ENCODE measurements around the gene FAM8A1.

Gene FAM8A1

DNA sequence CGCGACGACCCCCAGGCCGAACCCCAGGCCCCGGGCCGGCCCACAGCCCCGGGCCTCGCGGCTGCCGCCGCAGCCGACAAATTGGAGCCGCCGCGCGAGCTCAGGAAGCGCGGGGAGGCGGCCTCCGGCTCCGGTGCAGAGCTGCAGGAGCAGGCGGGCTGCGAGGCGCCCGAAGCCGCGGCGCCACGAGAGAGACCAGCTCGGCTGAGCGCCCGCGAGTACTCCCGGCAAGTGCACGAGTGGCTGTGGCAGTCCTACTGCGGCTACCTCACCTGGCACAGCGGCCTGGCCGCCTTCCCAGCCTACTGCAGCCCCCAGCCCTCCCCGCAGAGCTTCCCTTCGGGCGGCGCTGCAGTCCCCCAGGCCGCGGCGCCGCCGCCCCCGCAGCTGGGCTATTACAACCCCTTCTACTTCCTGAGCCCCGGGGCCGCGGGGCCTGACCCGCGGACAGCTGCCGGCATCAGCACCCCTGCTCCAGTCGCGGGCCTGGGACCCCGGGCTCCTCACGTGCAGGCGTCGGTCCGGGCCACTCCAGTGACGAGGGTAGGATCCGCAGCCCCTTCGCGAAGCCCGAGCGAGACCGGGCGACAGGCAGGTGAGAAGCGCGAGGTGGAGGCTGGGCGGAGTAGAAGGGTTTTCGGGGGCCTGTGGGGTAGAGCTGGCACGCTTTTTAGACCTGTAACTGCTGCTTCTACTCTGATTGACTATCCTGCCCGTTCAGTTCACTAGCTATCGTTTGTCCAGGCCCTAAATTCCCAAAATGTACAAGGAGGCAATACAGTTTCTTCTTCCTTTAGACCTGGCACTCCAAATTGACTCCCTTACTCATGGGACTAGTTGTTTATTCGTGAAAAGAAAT is 654 bp downstream of the FAM8A1 start:
- no peak for DNase-seq (ENCODE audit: low read depth, low spot score)

DNA sequence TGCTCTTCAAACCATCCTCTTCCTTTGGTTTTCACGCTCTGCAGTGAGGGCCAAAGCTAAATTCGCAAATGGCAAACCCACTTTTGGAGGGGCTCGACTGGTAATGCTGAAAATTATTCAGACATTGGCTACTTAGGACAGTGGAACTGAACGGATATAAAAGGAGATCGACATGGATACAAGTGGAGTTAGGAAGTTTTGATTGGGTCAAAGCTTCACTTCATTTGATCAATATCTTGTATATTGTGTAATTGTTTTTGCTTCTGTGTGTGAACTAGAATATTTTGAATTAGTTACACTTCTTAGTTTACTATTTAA is 1.2 kb downstream of the FAM8A1 start:
- DNase-seq (ENCODE audit: low read depth, low spot score) = no peak

DNA sequence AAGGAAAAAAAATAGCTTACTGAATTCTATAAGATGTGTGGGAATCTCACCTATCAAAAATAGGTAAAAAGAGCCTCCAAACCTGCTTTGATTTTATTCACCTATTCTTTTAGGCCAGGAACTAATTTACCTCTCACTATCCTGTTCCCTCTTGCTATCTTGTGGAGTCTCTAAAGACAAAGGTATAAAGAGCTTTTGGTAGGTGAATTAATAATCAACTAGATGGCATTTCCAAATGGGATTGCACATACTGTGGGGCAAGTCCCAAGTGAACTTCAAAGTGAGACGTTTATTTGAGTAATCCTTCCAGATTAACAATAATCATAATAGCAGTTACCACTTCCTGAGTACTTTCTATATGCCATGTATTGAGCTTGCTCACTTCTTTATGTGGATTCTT is 2.8 kb downstream of the FAM8A1 start:
- no peak for DNase-seq (ENCODE audit: low read depth, low spot score)

DNA sequence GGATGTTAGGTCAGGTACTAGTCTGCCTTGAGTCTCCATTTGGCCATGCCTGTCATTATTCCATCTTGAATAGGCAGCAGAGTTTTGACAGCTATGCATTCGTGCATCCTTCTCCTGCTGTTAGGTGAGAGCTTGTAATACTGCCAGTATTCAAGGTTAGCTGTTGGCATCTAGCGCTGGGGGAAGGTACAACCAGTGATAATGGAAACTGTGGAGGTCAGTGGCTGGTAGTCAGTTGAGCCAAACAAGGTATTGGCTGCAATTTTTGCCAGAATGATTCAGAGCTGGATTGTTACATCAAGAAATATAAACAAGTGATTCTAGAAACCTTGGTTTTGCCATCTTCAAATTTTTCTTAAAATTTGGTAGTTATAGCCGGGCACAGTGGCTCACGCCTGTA is 6.5 kb downstream of the FAM8A1 start:
- DNase-seq (ENCODE audit: low read depth, low spot score) = no peak

DNA sequence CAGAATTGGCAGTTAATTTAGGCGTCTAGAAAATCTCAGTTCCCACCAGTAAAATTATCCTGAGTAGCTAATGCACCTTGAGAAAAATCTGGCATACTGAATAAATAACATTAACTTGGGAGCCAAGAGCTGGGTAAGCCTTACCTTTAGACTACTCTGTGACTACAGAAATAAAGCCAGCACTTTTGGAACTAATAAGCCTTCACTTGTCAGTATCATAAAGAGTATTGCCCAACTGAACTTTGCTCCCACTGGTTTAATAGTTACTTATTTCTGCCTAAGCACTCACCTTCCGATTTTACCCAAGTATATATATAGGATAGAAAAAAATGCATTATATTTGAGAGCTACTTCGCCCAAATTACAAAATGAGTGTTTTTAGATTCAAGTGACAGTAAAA is 10.7 kb downstream of the FAM8A1 start:
- DNase-seq (ENCODE audit: low read depth, low spot score) = no peak

DNA sequence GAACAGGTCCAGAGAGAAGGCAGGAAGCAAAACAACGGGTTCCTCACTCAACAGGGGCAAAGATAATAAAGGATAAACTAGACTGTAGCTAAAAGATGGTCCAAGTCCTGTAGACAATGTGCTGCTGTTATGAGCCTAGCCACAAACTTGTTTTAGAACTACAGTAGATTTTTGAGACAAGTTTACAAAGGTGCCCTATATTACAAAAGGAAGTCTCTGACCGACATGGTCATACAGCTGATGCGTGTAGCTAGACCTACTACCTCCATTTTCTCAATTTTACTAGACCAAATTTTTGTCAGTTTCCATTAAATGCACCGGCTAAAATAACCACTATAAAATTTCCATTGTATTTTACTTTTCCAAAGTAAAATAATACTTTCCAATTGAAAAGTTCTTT is 11.9 kb downstream of the FAM8A1 start:
- no peak for DNase-seq (ENCODE audit: low read depth, low spot score)

DNA sequence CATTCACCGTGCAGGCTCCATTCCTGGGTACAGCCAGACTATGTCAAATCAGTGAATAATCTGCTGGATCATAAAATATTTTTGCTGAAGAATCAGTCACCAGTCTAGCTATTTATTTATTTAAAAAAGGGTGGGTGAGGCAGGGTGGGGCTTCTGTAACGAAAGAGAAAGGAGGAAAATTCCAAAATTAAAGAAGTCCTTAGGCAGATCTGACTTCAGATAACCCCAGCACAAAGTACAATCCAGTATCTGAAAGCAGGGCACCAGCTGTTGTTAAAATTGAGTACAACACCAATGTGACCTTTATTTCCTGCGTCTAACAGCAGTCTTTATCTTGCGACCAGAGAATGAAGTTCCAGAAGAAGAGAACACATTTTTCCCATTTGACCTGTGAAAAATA is 15.7 kb downstream of the FAM8A1 start:
- DNase-seq (ENCODE audit: low read depth, low spot score) = no peak

DNA sequence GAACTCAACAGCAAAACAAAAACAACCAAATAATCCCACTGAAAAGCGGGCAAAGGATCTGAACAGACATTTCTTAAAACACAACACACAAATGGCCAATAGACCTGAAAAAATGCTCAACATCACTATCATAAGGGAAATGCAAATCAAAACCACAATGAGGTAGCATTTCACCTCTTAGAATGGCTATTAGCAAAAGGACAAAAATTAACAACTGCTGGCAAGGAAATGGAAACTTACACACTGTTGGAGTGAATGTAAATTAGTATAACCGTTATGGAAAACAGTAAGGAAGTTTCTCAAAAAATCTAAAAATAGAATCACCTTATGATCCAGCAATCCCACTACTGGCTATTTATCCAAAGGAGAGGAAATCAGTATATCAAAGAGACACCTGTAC is 20.9 kb downstream of the FAM8A1 start:
- no peak for DNase-seq (ENCODE audit: low read depth, low spot score)

DNA sequence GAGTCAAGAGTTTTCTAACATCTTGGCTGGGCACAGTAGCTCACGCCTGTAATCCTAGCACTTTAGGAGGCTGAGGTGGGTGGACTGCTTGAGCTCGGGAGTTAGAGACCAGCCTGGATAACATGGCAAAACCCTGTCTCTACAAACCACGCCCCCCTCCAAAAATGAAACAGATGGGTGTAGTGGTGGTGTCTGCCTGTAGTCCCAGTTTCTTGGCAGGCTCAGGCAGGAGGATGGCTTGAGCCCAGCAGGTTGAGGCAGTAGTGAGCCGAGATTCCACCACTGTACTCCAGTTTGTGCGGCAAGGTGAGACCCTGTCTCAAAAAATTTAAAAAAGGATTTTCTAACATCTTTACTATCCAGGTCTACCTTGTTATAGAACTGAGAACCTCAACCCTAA is 22.0 kb downstream of the FAM8A1 start:
- DNase-seq (ENCODE audit: low read depth, low spot score) = no peak

DNA sequence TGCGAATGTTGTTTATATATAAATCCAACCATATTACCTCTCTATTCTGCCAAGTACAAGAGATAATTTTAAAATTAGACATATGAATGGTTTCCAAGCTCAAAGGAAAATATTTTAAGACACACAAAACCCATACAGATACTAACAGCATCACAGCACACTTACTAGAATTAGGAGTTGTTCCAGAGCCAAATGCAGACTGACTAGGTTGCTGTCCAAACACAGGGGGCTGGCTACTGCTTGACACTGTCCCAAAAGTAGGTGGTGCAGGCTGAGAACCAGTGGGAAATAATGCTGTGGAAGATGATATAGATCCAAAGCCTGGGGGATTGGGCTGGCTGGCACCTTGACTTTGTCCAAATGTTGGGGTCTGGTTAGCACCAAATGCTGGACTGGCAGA is 24.3 kb downstream of the FAM8A1 start:
- DNase-seq (ENCODE audit: low read depth, low spot score) = no peak

DNA sequence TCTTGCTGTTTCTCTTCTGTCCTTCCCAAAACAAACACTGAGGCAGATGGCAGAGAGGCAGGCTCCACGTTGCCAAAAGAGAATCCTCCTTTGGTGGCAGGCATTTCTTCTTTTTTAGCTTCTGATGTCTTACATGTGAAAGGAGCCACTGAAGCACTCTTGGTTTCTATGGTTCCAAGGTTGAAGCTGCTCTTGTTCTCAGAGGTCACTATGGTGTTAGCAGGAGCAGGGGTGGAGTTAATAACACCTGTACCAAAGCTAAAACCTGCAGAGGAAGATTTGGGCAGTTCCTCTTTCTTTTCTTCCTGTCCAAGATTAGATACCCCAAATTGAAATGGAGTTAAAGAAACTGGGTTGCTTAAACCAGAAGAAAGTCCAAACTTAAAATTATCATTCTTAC is 28.8 kb downstream of the FAM8A1 start:
- no peak for DNase-seq (ENCODE audit: low read depth, low spot score)

DNA sequence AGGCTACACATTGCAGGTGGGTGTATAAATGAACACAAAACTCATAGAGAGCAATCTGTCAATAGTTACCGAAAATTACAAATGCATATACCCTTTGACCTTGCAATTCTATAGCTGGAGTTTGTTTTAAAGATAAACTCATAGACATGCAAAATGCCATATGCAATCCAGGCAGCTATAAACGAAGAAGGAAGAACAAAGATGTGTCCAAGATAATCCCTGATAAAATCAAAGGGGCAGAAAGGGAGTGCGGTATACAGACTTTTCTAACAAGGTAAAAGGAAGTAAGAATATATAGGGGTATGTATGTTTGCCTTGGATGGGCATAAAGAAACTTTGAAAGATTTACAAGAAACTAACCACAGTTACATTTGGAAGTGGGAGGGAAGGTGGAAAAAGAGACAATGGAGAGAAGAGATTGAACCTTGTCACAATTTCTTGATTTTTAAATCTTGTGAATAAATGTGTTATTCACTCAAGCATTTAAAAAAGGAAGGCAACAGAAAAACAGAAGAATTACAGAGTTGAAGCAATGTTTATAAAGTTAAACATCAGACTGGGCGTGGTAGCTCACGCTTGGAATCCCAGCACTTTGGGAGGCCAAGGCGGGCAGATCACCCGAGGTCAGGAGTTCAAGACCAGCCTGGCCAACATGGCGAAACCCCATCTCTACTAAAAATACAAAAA is 29.9 kb downstream of the FAM8A1 start:
- no peak for DNase-seq (ENCODE audit: low read depth, low spot score)

DNA sequence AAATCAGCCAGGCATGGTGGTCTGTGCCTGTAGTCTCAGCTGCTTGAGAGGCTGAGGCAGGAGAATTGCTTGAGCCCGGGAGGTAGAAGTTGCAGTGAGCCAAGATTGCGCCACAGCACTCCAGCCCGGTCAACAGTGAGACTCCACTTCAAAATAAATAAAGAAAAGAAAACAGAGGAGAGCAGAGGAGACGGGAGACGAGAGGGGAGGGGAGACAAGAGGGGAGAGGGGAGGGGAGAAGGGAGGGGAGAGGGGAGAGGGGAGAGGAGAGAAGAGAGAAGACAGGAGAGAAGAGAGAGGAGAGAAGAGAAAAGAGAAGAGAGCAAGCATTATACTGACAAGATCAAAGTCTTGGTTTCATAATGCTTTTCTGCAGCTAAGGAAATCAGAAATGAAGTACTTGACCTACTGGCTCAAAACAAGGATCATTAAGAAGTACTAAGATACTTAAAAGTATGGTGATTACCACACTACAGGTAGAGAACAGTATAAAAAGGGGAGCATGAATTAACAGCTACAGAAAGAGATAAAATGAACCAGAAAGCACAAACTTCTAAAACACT is 30.5 kb downstream of the FAM8A1 start:
- peak; percentile 22 for DNase-seq (ENCODE audit: low read depth, low spot score)

DNA sequence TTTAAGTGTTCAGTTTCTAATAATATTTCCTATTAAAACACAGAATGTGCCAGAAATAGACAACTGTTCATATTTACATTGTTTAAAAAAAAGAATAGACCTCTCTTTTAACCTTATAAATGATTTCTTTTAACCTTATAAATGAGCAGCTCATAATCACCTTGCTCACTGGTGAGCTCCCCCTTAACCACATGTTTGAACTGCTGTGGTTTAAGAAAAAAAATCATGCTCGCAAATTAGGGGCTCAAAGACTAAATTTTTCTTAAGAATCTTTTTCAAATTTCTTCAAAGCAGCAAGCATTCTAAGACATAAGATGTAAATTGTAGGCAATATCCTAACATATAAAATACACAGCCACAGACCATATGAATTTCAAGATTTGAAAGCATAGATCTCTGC is 32.8 kb downstream of the FAM8A1 start:
- DNase-seq (ENCODE audit: low read depth, low spot score) = no peak

DNA sequence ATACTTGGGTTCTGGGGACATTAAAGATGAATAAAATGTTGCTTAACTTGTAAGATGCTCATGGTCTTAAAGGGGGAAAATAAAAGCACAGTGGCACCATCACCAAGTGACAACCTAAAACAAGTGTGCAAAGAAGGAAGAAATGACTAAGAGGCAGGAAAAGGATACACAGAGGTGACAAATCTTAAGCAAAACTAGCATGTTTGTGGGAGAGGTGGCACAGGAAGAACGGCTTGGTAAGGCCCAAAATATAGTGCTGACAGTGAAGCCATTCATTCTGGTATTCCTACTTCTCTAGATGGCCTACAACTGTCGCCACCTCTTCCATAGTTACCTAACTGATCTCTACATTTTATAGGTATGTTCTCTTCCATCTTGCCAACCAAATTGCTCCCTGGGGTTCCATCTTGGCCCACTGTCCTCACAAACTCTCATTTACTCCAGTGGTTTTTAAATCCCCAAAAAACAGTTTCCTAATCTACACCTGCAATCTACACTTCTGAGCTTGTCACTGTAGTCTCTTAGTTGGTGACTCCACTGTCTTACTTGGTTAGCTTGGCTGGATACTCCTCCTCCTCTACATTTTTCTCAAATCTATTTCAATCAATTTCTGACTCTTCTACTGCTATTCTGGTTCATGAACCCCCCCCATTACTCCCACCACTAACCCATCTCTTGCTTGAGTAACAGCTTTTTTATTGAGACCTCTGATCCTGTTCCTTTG is 33.5 kb downstream of the FAM8A1 start:
- DNase-seq (ENCODE audit: low read depth, low spot score) = no peak

DNA sequence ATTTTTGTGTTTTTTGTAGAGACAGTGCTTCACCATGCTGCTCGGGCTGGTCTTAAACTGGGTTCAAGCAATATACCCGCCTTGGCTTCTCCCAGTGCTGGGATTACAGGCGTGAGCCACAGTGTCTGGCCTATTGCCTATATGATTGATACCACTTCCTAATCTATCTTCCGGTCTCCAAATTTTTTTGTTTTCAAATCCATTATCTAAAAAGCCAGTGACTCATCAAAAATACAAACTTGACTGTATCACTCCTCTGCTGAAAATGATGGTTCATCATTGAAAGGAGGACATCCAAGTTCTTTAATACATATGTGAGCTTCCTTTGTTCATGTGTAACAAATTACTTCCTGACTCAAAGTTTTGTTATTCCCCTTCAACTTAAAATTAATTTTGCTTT is 35.5 kb downstream of the FAM8A1 start:
- no peak for DNase-seq (ENCODE audit: low read depth, low spot score)

DNA sequence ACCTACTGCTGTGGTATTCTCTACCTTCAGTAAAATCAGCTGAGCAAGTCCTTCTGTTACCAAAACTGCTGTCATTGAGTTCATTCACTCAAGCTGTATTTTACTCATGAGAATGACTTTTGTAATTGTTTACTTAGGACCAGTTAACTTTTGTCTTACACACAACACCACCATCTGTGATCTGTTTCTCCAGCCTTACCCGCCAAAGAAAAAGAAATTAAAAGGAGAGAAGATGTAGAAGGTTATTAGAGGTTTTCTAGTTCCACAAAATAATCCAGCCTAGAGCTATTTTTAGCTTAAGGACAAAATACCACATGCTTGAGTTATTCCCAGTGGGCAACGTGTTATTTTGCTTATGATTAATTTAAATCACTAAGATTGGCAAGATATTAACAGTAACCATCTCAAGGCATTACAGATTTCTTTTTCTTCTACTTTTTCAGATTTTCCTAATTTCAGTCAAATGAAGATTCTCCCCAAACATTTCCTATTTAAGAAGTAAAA is 38.2 kb downstream of the FAM8A1 start:
- no peak for DNase-seq (ENCODE audit: low read depth, low spot score)

DNA sequence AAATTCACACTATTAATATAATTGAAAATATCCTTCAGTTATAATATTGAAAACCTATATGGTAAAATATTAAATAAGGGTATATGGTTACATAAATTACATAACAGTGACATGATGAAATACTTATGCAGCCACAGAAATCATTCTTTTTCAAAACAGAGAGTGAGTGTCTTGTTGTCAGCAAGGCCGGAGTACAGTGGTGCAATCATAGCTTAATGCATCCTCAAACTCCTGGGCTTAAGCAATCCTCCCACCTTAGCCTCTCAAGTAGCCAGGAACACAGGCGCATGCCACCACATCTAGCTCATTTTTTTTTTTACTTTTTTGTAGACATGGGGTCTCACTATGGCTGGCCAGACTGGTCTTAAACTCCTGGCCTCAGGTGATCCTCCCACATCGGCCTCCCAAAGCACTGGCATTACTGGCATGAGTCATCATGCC is 40.4 kb downstream of the FAM8A1 start:
- DNase-seq (ENCODE audit: low read depth, low spot score) = no peak

DNA sequence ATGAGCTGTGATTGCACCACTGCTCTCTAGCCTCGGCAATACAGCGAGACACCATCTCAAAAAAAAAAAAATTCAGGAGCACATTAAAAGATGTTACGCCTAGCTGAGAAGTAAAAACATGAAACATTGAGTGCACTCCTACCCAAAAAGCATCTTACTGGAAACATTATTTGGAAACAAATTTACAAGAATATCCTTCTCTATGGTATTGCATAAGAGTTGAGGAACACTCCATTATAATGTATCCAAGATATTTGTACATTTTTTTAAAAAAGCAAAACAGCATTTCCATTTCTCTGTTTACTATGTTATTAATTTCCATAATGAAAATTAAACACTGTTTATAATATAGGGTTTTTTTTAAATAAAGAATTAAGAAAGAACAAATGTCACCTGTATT is 48.6 kb downstream of the FAM8A1 start:
- DNase-seq (ENCODE audit: low read depth, low spot score) = no peak

DNA sequence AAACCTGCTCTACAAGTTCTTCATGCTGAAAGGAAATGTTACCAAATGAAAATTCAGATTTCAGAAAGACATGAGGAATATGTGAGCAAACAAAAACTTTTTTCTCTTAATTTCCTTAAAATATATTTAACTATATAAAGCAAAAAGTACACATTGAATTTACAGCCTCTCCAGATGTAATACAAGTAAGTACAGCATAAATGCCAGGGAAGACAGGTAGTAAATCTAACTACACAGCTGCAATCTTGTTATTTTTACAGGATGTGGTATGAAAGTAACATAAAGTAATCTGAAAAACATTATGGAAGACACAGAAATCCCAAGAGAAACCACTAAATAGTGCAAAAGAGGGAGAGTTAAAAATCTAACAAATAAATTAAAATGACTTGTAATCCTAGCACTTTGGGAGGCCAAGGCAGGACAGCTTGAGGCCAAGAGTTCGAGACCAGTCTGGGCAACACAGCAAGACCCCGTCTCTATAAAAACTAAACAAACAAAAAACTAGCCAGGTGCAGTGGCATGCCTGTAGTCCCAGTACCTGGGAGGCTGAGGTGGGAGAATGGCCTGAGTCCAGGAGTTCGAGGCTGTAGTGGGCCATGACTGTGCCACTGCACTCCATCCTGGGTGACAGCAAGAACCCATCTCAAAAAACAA is 50.7 kb downstream of the FAM8A1 start:
- no peak for DNase-seq (ENCODE audit: low read depth, low spot score)

DNA sequence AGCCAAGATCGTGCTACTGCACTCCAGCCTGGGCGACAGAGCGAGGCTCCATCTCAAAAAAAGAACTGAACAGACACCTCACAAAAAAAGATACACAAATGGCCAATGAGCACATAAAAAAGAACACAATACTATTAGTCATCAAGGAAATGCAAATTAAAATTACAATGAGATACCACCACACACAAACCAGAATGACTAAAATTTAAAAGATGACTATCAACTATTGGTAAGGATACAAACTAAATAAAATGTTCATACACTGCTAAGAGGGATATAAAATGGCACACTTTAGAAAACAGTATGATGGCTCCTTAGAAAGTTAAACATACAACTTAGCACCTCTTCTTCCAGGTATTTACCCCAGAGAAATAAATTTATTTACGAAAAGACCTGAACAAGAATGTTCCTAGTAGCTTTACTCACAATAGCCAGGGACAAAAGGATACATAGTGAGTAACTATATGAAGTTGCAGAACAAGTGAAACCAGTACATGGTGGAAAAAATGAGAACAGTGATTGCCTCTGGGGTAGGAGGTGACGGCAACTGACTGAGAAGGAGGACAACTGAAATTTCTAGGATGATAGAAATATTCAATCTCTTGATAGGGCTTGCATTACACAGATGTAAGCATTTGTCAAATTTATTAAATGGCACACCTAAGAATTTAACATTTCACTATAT is 53.2 kb downstream of the FAM8A1 start:
- no peak for DNase-seq (ENCODE audit: low read depth, low spot score)

All from brain pericyte (primary cell).